HFFc6 (cell line): ENCODE measurements around the gene STK11. TPM values are rescaled to one million over a fixed set of nuclear protein-coding genes. Genes with fewer than 3 reads are reported as not detected.

Experiments used
- DNase-seq: peaks from one replicate; pipeline ENCODE4 v3.0.0-alpha.2; 2018
- H3K27ac Mint-ChIP-seq: 2 replicates; pipeline ENCODE4 v1.8.0; 2020; ENCODE audit warnings: mild to moderate bottlenecking, mixed read lengths
- H3K27me3 Mint-ChIP-seq: 2 replicates; pipeline ENCODE4 v1.8.0; 2021; ENCODE audit warnings: mild to moderate bottlenecking, moderate library complexity, mixed read lengths; ENCODE audit not compliant: insufficient read depth
- H3K36me3 Mint-ChIP-seq: 2 replicates; pipeline ENCODE4 v1.8.0; 2021; ENCODE audit warnings: low read depth, mixed read lengths
- H3K4me1 Mint-ChIP-seq: 2 replicates; pipeline ENCODE4 v1.8.0; 2020; ENCODE audit warnings: low read depth, mixed read lengths
- H3K4me3 Mint-ChIP-seq: 2 replicates; pipeline ENCODE4 v1.8.0; 2020; ENCODE audit warnings: mild to moderate bottlenecking, moderate library complexity, mixed read lengths
- H3K9me3 Mint-ChIP-seq: 2 replicates; pipeline ENCODE4 v1.8.0; 2020; ENCODE audit warnings: mild to moderate bottlenecking, mixed read lengths
- total RNA-seq, 6 experiments: library from RNA; stranded (reverse); fragmentation: NEBNext Ultra II Directional; extraction: Animal tissue kit (Norgen Biotek cat#: 25700); gene quantifications; 2 replicates in 1 of 6; 3 replicates in 5 of 6; pipeline ENCODE4 v1.2.3, GENCODE V29; 2021
- TF ChIP-seq, protein P1 (sequence below): fragments of 200-600 bp; sonication (generic); IDR thresholded peaks from 2 replicates; pipeline ENCODE4 v1.5.0; 2021; ENCODE audit warnings: antibody characterized with exemption, mild to moderate bottlenecking

STK11 gene
- total RNA-seq, 6 experiments from 2014 or later: 52.9 to 59.1 (median 56.7) TPM

DNA sequence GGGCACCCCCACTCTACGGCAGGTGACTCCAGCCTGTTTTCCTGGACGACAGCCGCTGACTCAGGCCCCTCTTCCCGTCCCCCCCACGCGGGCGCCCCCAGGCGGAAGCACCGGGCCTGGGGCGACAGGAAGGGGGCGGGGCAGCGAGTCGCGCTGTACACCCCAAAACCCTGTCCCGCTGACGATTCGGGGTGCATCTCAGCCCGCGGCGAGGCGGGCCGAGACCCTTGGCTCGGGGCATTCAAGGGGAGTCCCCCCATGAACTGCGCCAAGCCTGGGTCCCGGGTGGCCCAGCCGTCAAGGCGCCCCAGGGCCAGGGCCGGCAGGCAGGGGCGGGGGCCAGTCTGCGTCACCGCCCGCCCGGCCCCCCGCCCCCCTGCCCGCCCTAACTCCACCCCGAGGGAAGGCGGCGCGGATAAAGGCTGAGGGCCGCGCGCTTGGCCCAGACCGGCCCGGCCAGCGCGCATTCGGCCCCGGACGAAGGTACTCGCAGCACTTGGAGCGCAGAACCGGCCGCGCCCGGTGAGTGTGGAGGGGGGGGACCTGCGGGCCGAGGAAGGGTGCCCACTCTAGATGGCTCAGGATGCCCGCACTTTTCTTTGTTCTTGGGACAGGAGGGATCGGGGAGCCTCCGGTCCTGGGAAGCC lies 42.7 kb downstream of the STK11 start, which contains the start of gene MIDN:
TSS of gene MIDN (plus strand) at position 445 of the 647 bp plus-strand sequence. CDS start 1,714 bp downstream, outside the sequence.
- TF ChIP-seq, protein P1, sequence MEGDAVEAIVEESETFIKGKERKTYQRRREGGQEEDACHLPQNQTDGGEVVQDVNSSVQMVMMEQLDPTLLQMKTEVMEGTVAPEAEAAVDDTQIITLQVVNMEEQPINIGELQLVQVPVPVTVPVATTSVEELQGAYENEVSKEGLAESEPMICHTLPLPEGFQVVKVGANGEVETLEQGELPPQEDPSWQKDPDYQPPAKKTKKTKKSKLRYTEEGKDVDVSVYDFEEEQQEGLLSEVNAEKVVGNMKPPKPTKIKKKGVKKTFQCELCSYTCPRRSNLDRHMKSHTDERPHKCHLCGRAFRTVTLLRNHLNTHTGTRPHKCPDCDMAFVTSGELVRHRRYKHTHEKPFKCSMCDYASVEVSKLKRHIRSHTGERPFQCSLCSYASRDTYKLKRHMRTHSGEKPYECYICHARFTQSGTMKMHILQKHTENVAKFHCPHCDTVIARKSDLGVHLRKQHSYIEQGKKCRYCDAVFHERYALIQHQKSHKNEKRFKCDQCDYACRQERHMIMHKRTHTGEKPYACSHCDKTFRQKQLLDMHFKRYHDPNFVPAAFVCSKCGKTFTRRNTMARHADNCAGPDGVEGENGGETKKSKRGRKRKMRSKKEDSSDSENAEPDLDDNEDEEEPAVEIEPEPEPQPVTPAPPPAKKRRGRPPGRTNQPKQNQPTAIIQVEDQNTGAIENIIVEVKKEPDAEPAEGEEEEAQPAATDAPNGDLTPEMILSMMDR: peak; percentile 62
- H3K4me1 Mint-ChIP-seq: peaks cover 11% of the 10 kb centered on the region
- peak within 1 kb of the TSS; percentile 82 for H3K4me3 Mint-ChIP-seq
- H3K27me3 Mint-ChIP-seq: peaks cover 12% of the 10 kb centered on the region
- peak within 1 kb of the TSS; percentile 86 for H3K27ac Mint-ChIP-seq
- peak; percentile 84 for DNase-seq
- H3K36me3 Mint-ChIP-seq: peaks cover 9% of the 10 kb centered on the region
- no peaks in the 10 kb centered on the region for H3K9me3 Mint-ChIP-seq

DNA sequence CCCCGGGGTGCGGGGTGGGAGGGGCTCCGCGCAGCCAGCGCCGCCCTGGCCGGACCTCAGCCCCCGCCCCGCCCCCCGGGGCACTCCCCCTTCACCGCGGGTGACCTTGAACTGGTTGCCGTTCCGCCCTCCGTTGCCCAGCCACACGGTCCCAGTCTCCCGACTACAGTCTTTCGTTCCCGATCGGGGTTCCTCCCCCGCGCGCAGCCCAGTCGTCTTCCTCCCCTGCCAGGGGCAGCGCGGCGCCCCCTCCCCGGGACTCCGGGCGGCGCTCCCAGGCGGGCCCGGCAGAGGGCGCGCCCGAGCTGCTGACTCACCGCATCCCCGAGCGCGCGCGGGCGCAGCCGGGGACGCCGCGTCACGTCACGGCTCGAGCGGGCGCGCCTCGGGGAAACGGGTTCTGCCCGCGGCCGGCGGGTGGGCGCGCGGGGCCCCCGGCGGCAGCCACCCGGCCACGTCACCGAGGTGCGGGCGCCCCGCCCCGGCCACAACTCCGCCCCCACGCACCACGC lies 43.3 kb downstream of the STK11 start:
- peaks cover 12% of the 10 kb centered on the region for H3K4me1 Mint-ChIP-seq
- peak overlapping the region; percentile 86 for H3K27ac Mint-ChIP-seq
- H3K9me3 Mint-ChIP-seq: no peaks in the 10 kb centered on the region
- TF ChIP-seq, protein P1: peak; percentile 83
- H3K36me3 Mint-ChIP-seq: peaks cover 12% of the 10 kb centered on the region
- H3K4me3 Mint-ChIP-seq: peak overlapping the region; percentile 82
- no peak for DNase-seq
- H3K27me3 Mint-ChIP-seq: peaks cover 14% of the 10 kb centered on the region

DNA sequence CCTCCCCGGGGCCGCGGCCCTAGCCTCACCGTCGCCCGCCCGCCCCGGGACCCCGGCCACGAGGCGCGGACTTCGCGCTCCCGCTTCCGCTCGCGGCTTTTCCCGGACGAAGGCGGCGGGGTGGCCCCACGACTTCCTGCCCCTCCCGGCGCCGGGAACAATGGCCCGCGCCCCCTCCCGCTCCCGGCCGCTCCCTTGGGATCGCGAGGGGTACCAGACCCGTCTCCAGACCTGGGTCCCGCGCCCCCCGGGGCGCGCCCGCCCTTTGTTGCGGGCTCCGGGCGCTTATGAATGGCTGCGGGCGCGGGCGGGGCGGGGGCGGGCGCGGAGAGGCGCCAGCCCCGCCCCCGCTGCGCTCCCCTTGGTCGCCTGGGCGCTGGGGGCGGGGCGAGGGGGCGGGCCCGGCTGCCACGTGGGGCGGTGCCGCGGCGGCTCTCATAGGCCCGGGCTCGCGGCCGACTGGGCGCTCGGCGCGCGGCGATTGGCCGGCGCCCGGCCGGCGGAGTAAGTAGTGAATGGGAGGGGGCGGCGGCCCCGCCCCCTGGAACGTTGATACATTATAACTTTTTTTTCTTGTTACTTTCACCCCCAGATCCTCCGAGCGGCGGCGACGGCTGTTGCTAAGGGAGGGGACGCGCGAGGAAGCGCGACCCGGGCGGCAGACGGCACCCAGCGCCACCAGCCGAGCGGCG lies 43.9 kb downstream of the STK11 start:
- Mint-ChIP-seq H3K36me3 (peaks cover 12% of the 10 kb centered on the region), H3K4me1 (peaks cover 11% of the 10 kb centered on the region)

DNA sequence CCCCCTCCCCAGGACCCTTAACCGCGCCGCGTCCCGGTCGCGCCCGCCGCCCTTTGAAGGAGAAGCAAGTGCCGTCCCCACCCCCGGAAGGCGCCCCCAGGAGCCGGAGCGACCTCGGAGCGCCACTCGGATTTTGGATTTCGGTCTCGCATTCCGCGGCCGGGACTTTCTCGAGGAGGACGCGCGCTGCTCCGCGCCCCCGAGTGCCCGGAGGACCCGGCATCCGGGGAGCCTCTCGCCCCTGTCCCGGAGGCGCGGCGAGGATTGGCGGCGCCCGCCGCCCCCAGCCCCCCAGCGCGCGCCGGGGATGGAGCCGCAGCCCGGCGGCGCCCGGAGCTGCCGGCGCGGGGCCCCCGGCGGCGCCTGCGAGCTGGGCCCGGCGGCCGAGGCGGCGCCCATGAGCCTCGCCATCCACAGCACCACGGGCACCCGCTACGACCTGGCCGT lies 44.4 kb downstream of the STK11 start:
- DNase-seq: no peak
- TF ChIP-seq, protein P1: no peak
- Mint-ChIP-seq H3K4me3 (peak overlapping the region; percentile 83), H3K27me3 (peaks cover 20% of the 10 kb centered on the region), H3K4me1 (peaks cover 12% of the 10 kb centered on the region), H3K9me3 (no peaks in the 10 kb centered on the region), H3K27ac (peak overlapping the region; percentile 84), H3K36me3 (peaks cover 12% of the 10 kb centered on the region)

More for the DNA sequence above, 43.9 kb downstream of the STK11 start:
- DNase-seq: peak; percentile 89
- TF ChIP-seq, protein P1: no peak
- peaks cover 14% of the 10 kb centered on the region for H3K27me3 Mint-ChIP-seq
- H3K4me3 Mint-ChIP-seq: peak overlapping the region; percentile 83
- peak overlapping the region; percentile 84 for H3K27ac Mint-ChIP-seq
- no peaks in the 10 kb centered on the region for H3K9me3 Mint-ChIP-seq

DNA sequence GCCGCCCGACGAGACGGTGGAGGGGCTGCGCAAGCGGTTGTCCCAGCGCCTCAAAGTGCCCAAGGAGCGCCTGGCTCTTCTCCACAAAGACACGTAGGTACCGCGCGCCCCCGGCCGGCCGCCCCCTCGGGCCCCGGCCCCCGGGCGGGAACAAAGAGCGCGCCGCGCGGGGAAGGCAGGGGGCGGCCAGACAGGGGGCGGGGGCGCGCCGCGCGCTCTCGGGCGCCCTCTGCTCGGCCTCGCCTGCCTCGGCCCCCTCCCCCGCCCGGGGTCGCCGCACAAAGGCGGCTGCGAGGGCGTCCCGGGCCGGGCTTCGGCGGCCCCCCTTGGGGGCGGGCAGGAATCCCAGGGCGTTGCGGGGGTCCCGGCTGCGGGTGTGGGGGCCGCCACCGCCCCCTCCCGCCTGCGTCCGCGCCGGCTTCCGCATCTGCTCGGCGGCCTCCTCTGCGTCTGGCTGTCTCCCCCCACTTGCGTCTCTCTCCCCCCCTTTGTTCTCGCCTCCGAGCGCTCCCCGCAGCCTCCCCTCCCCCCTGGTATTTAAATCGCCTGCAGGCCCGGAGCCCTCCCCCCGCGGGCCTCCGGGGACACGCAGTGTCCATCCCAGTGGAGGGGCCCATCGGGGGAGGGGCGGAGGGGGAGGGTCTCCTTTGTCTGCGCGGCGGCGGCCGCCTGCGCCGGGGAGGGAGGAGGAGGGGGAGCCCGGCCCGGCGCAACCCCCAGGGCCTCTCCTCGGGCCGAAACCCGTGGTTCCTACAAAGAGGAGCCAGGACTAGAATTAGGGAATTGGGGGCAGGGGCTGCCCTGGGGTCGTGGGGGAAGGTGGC lies 45.1 kb downstream of the STK11 start:
- Mint-ChIP-seq H3K27ac (peak overlapping the region; percentile 92), H3K9me3 (no peaks in the 10 kb centered on the region), H3K36me3 (peaks cover 12% of the 10 kb centered on the region), H3K4me3 (peak overlapping the region; percentile 93), H3K27me3 (peaks cover 20% of the 10 kb centered on the region), H3K4me1 (peaks cover 12% of the 10 kb centered on the region)
- TF ChIP-seq, protein P1: no peak
- no peak for DNase-seq
